A673 (cell line): ENCODE results near the gene PTX4. TPM values are rescaled to one million over a fixed set of nuclear protein-coding genes. Genes with fewer than 3 reads are reported as not detected.

Experiments
- BruUV-seq: library from RNA; stranded (reverse); fragments of 400-500 nt; replicated peaks from 2 replicates; lab custom pipeline; 2021; lab: Mats Ljungman, UMichigan
- CTCF ChIA-PET: fragments of 300-600 bp; sonication (Branson Sonifier 250); formaldehyde crosslinking; loops from one replicate; lab custom pipeline; 2022; ENCODE audit warnings: antibody characterized with exemption; lab: Charles Lee
- POLR2A ChIA-PET: fragments of 300-600 bp; sonication (Branson Sonifier 250); formaldehyde crosslinking; loops from one replicate; lab custom pipeline; 2022; ENCODE audit warnings: antibody characterized with exemption; ENCODE audit not compliant: low non-redundant PET; lab: Charles Lee
- DNase-seq: peaks from one replicate; pipeline ENCODE4 v3.0.0-alpha.2; 2015; ENCODE audit warnings: low spot score
- H3K27ac ChIP-seq: fragments of 200-600 bp; sonication (generic); 2 replicates; pipeline ENCODE4 v1.5.1; 2016; ENCODE audit warnings: mixed run types, low read depth, mild to moderate bottlenecking, mixed read lengths, antibody characterized with exemption, low read length; ENCODE audit not compliant: poor library complexity, severe bottlenecking
- H3K27me3 ChIP-seq: fragments of 200-600 bp; sonication (generic); replicated peaks from 2 replicates; pipeline ENCODE4 v1.6.1; 2017; ENCODE audit warnings: mixed run types, low read depth, mild to moderate bottlenecking, mixed read lengths, antibody characterized with exemption, low read length; ENCODE audit not compliant: insufficient read depth, poor library complexity
- H3K36me3 ChIP-seq: fragments of 200-600 bp; sonication (generic); 2 replicates; pipeline ENCODE4 v1.6.1; 2016; ENCODE audit warnings: mixed run types, mild to moderate bottlenecking, mixed read lengths, antibody characterized with exemption, low read length; ENCODE audit not compliant: insufficient read depth, poor library complexity, severe bottlenecking
- H3K4me1 ChIP-seq: fragments of 200-600 bp; sonication (generic); 2 replicates; pipeline ENCODE4 v1.6.1; 2017; ENCODE audit warnings: mixed run types, mild to moderate bottlenecking, mixed read lengths, antibody characterized with exemption, low read length; ENCODE audit not compliant: insufficient read depth, poor library complexity, severe bottlenecking
- H3K4me3 ChIP-seq: fragments of 200-600 bp; sonication (generic); 2 replicates; pipeline ENCODE4 v1.5.1; 2016; ENCODE audit warnings: low read depth, mixed run types, mild to moderate bottlenecking, mixed read lengths, low read length; ENCODE audit not compliant: poor library complexity, severe bottlenecking
- H3K9me3 ChIP-seq: fragments of 200-600 bp; sonication (generic); 2 replicates; pipeline ENCODE4 v1.6.1; 2016; ENCODE audit warnings: mixed run types, low read depth, mild to moderate bottlenecking, mixed read lengths, antibody characterized with exemption, low read length; ENCODE audit not compliant: poor library complexity, severe bottlenecking
- EZH2 ChIP-seq: fragments of 200-600 bp; sonication (generic); IDR thresholded peaks from 2 replicates; pipeline ENCODE4 v1.6.1; 2017; ENCODE audit warnings: borderline replicate concordance, low read depth, mild to moderate bottlenecking, mixed read lengths, antibody characterized with exemption, low read length; ENCODE audit not compliant: poor library complexity, severe bottlenecking
- intact Hi-C: fragments of 100-400 bp; cut with micrococcal nuclease; formaldehyde crosslinking; loops from one replicate; pipeline ENCODE4 v1.10.0; 2022; ENCODE audit not compliant: unreplicated experiment
- total RNA-seq: library from RNA; stranded (reverse); gene quantifications from 2 replicates; pipeline ENCODE4 v1.2.3, GENCODE V29; 2021
- TF ChIP-seq, protein P1 (sequence below): fragments of 300-800, 200-600 bp; sonication (generic); conservative IDR thresholded peaks from 2 replicates; pipeline ENCODE4 v1.5.1; 2017; ENCODE audit warnings: low read depth, mild to moderate bottlenecking, antibody characterized with exemption, low read length, moderate library complexity, mixed read lengths

PTX4 gene
- total RNA-seq, 1 experiment from 2014 or later = not detected

DNA sequence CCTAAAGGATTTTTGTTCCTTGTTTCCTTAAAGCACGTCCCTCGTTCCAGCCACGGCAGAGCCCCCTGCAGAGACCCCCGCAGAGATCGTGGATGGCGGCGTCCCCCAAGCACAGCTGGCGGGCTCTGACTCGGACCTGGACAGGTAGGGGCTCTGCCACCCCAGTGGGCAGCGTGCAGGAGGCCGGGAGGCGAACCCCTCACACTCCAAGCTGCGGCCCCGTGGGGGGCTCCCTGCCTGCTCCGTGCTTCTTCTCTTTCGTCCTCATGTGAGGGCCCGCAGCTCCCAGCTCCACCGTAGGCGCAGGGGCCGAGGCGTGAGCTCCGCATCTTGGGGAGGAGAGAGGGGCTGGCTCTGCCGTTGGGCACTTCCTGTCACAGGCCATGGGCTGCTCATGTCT, 12.9 kb upstream of the PTX4 start:
- Histone ChIP-seq H3K9me3 (no peaks in the 10 kb centered on the region), H3K36me3 (peaks cover 27% of the 10 kb centered on the region), H3K4me3 (no peak overlapping the region), H3K4me1 (no peaks in the 10 kb centered on the region), H3K27ac (no peak overlapping the region), H3K27me3 (no peaks in the 10 kb centered on the region)
- intact Hi-C loops = no loop called here
- no peak for DNase-seq
- ChIA-PET CTCF (no interaction called here), POLR2A (no interaction called here)
- BruUV-seq = no TSS peak
- no peak for TF ChIP-seq EZH2
- TF ChIP-seq, protein P1, sequence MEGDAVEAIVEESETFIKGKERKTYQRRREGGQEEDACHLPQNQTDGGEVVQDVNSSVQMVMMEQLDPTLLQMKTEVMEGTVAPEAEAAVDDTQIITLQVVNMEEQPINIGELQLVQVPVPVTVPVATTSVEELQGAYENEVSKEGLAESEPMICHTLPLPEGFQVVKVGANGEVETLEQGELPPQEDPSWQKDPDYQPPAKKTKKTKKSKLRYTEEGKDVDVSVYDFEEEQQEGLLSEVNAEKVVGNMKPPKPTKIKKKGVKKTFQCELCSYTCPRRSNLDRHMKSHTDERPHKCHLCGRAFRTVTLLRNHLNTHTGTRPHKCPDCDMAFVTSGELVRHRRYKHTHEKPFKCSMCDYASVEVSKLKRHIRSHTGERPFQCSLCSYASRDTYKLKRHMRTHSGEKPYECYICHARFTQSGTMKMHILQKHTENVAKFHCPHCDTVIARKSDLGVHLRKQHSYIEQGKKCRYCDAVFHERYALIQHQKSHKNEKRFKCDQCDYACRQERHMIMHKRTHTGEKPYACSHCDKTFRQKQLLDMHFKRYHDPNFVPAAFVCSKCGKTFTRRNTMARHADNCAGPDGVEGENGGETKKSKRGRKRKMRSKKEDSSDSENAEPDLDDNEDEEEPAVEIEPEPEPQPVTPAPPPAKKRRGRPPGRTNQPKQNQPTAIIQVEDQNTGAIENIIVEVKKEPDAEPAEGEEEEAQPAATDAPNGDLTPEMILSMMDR = no peak

DNA sequence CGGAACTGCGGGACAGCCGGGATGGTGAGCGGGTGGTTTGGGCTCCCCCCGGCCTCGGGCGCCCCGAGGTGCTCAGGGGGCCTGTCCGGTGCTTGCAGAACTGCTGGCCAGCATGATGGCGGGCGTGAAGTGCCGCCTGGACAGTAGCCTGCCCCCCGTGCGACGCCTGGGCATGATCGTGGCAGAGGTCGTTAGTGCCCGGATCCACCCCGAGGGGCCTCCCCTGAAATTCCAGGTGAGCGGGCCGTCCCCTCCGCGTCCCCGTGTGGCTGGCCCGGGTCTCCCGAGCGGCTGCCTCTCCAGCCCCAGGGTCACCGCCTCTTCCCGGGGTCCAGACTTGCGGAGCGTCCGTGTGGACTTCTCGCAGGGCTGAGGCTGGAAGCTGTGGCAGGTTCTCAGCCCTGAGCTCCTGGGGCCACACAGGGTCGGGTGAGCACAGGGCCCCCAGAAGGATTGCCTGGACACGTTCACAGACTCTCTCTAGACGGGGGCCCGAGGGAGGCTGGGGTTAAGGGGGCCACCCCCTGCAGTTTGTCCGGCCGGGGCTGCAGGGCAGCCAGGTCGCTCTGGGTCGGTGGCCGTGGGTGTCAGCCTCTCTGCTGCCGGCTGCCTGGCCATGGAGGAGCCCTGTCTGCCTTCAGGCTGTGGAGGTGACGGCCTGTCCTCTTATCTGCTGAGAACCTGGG, 11.9 kb upstream of the PTX4 start:
- intact Hi-C loops = no loop called here
- H3K9me3 ChIP-seq = no peaks in the 10 kb centered on the region
- no peaks in the 10 kb centered on the region for H3K4me1 ChIP-seq
- peaks cover 27% of the 10 kb centered on the region for H3K36me3 ChIP-seq
- ChIA-PET POLR2A (no interaction called here), CTCF (no interaction called here)
- no peak overlapping the region for H3K4me3 ChIP-seq
- no peak for TF ChIP-seq EZH2
- TF ChIP-seq, protein P1 = no peak
- H3K27ac ChIP-seq = no peak overlapping the region
- no peaks in the 10 kb centered on the region for H3K27me3 ChIP-seq
- BruUV-seq = no TSS peak
- no peak for DNase-seq

DNA sequence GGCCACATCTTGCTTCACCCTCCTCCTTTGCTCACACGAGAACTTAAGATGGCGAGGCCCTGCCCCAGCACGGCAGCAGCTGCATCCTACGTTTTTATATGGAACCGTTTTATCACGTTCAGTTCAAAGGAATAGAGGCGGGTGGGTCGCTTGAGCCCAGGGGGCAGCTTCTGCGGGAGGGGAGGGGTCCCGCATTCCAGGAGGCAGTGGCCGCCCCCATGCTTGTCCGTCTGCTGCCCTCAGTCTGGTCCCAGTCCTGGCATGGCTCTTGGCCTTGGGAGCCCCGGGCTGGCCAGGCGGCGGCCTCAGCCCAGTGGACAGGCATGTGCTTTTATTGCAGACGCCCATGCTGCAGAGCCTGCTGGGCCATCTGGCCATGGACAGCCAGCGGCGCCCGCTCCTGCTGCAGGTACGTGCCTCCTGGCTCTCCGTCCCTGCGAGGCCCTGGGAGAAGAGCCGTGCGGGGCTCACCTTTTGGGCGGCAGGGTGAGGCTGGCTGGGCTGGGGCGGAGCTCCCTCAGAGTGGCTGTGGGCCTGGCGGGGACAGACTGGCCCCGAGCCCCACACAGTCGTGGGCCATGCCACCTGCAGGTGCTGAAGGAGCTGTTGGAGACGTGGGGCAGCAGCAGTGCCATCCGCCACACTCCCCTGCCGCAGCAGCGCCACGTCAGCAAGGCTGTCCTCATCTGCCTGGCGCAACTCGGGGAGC, 11.2 kb upstream of the PTX4 start:
- Histone ChIP-seq H3K27me3 (no peaks in the 10 kb centered on the region), H3K27ac (no peak overlapping the region), H3K9me3 (no peaks in the 10 kb centered on the region), H3K4me3 (no peak overlapping the region), H3K36me3 (peaks cover 32% of the 10 kb centered on the region), H3K4me1 (no peaks in the 10 kb centered on the region)
- CTCF ChIA-PET = no interaction called here
- BruUV-seq = no TSS peak
- TF ChIP-seq, protein P1 = no peak
- TF ChIP-seq EZH2 = no peak
- DNase-seq = no peak
- POLR2A ChIA-PET = no interaction called here
- intact Hi-C loops = no loop called here
